GM19463 (cell line): ENCODE results near the gene AGBL4.

ENCODE experiments used
- ATAC-seq: cut with Tn5 transposase; IDR thresholded peaks from one replicate; pipeline ENCODE4 v1.9.1; 2021; ENCODE audit warnings: mild to moderate bottlenecking, moderate library complexity; ENCODE audit not compliant: unreplicated experiment

AGBL4 gene

DNA sequence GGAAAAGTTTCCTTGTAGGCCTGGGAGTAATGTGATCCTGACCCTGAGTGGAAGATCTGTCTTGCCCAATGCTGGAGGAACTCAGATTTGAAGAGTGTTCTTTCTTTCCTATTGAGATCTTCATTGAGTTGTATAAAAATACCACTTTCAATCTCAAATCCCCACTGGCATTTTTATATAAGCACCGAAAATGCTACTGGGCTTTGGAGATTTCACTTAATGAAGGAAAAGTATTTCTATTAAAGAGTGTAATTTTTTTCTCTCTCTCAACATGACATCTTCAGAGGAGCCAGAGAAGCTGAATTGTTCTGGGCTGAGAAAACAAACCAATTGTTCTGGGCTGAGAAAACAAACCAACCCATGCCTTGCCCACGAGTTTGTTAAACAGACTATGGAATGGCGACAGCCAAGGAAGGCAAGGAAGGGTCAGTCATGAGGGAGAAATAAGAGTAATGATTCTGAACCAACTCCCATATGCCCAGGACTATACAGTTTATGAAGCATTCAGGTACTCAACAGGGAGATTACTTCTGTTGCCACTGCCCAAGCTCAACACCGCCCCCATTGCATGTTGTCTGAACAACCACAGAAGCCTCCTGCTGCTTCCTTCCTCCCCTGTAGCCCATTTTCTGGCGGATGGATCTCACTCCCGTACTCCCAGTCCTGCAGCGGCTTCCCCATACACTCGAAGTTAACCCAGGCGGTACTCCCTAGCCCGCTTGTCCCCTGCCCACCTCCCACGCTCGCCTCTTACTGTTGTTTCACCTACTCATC lies 1350.2 kb downstream of the AGBL4 start:
- no peak for ATAC-seq

DNA sequence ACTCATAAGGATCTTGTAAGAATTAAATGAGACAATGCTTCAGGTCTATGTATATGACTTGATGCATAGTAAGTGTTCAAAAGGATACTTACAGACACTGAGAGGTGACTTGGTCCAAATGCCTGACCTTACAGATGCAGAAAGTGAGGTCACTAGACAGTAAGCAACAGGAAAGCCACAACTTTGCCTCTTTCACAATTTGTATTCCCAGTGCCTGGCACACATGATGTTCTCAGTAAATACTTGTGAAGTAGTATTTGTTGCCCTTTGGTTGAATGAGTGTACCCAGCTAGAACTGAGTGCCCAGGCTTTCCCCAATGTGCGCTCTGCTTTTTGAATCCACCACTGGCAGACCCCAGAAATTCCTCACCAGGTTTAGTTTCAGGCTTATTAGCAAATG lies 1352.2 kb downstream of the AGBL4 start:
- ATAC-seq = no peak

DNA sequence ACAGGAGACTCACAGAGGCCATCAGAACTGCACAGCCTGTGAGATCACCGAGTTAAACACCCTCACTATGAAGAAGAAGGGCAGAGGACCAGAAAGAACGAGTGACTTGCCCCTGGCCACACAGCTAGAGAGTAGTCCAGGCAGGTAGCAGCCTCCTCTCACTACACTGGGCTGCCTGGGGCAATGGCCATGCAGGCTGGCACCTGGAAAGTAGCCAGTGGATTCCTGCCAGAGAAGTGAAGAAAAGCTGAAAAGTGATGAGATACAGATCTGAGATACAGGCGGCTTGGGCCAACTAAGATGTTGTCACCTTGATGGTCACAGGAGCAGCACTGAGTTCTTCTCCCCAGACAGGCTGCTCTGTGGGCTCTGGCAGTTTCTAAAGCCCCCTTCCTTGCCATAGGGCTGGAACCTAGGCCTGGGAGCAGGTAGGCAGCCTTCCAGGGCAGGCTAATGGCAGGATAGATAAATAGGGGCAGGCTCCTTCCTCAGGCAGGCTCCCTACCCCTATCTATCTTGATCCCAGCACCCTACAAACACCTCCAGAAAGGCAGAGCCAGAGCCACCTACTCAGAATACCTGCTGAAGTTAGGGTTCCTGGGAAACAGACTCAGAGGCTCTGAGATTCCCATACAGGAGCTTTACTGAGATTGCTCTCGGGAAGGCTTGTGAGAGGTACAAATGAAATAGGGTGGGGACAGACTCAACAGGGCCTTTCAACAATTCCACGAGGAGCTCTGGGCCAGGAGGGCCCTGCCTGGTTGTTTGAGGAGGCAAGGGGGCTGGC lies 1353.3 kb downstream of the AGBL4 start:
- ATAC-seq = no peak

DNA sequence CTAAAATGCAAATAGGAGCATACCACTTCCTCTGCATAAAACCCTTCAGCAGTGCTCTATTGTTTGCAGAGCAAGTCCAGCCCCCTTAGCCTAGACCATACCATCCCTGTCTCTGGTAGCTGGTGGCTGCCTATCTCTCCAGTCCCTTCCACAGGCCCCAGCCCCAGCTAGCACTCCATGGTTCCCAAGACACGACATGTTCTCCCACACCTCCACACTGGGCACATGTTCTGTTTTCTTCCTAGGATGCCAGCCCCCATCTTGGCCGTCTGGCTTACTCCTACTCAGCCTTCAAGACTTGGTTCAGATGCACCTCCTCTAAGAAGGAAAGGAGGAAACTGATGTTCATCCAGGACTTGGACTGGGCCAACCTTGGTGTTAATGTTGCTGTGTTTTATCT lies 1355.4 kb downstream of the AGBL4 start:
- no peak for ATAC-seq

DNA sequence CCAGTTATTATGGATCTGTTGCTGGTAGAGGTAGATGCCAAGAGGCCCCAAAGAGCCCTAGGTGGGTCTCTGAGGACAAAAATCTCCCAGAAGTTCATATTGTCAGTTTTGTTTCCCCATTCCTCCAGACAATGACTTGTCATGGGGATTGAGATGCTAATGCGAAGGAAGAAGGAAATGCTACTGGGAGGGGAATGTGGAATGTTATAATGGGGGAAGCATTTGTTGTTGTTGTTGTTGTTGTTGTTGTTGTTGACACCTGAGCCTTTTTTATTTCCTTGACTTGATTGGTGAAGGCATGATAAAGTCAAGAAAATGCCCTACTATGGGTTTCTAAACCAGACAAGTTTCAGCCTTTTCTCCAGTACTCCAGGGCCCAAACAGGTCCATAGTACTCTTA lies 1356.0 kb downstream of the AGBL4 start:
- ATAC-seq = no peak

DNA sequence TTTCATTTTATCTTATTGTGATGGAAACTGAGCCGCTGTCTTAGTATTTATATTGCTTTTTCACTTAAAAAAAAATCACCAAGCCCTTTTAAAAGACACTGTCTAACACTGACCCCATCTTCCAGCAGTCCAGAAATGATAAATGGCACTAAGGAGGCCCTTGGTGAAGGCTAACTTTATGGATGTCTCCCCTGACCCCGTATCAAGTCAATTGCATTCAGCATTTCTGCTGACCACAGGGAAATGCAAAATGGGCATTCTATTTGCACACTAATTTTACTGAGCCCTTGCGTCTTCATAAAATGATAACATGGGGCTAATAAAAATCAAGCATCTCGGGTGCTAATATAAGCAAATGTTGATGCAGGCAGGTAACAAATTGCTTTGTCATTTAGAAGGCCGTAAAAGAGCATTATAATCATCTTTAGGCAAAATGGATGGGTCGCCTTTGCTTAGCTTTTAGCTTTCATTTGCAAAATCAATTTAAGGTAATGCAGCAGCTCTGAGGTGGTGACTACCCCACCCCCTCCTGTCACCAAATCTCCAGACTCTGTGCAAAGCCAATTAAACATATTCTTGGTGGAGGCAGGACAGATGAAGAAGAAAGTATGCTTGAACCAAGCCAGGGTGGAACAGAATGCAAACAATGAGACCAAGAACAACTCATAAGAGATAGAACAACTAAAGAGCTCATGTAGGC lies 1357.9 kb downstream of the AGBL4 start:
- no peak for ATAC-seq

DNA sequence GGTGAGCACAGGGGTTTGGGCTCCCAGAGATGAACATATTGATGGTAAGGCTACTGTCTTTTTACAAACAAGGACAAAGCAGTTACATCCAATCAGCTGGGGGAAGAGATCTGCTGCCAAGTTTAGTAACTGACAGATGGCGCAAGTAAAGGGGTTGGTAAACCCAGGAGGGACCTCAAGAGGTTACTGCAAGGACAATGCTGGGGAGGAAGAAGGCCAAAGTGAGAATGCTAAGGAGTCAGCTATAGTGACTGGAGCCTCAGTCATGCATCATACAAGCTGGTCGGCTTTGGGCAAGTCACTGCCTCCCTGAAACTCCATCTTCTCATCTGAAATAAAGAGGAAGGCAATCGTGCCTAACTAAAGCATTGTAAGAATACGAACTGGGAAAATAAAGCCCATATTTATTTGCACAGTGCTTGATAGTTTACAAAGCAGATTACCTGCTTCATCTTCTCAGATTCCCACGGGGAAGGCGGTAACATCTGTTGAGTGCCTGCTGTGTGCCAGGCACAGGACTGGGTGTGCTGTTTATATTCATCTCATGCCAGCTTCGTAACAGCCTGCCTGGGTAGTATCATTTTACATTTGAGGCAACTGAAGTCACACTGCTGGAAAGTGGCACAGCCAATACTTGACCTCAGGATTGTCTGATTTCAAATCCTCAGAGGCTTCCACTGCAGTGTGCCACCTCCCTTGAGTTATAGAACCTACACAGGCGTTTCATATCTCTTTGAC lies 1361.9 kb downstream of the AGBL4 start:
- no peak for ATAC-seq

DNA sequence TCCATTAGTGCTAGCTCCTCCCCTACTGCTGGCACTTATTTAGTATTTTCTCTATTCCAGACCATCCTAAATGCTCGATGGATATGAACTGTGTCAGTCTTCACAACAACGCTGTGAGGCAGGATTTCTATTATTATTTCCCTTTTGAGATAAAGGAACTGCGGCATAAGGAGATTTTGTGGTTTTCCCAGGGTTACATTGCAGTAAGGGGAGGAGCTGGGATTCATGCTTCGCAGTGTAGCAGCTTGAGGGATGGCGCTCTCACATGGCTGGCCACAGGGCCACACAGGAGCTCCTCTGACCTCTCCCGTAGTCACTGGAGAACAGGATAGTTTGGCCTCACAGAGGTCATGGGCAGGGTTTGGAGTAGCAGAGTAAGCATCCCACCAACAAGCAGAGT lies 1364.0 kb downstream of the AGBL4 start:
- ATAC-seq = no peak

DNA sequence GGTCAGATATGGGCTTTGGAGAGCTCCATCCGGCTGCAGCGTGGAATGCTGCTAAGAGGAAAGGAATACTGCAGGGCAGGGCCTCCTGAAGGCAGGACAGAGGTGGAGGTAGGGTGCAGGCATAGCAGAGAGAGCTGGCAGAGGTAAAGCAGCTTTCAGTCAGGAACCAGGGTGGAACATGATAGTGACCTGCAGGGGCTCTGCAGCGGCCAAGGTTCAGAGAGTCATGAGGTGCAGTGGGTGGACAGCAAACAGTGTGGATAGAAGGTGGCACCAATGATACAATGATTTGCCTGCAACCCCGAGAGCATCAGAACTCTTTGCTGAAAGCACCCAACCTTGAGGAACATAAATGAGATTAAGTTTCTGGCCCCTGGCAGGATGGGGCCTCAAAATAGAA lies 1366.3 kb downstream of the AGBL4 start:
- ATAC-seq = no peak

DNA sequence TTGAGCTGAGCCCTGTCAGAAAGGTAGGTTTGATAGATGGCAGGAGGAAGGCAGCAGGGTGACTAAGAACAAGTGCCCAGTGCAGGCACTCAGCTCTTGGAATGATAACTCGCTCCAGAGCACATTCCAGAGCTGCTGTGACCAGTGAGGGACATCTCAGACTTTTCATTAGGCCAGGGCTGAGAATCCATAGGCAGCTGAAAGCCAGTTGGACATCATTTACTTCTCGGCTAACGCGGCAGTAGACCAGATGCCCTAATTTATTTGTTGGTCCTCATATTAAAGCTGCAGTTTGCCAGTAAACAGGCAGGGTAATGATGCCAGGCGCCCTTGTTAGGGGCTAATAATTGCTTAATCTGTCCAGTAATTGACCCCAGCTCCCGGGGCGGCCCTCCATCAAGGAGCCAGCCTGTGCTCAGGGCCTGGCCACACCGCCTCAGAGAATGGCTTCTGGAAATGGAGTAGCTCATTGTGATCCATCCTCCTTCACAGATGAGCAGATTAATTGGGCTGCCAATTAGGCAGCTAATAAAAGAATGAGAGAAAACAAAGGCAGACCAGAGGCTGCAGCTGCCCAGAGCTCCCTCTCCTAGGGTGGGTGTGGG lies 1369.0 kb downstream of the AGBL4 start:
- no peak for ATAC-seq

DNA sequence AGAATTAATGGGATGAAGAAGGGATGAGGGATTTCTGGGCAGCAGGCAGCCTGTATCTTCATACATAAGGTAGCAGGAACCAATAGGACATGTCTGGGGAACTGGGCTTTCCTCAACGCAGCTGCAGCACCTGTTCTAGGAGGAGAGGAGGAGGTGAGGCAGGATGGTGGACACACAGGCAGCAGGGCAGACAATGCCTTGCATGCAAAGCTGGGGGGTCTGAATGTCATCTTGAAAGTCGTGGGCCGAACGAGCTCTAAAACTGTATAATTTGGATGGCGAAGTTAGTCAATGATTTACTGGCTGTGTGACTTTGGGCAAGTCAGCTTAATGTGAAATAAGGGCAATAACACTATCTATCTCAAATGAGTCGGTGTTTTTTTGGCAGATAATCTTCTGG lies 1371.4 kb downstream of the AGBL4 start:
- ATAC-seq = peak; percentile 72

DNA sequence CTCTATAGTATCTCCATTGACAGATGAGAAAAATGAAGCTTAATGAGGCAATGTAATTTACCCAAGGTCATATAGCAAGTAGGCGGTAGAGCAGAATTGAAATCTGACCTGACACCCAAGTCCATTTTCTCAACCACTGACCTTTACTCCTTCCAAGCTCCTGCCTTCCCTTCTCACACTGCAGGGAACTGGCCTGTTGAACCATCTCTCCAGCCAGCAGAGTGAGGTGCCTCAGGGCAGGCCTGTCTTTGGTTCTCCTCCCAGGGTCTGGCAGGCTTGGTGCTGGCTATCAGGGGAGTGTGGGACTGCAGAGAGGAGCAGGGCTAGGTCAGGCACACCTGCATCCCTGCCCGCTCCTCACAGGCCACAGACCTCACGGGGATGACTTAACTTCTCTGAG lies 1373.9 kb downstream of the AGBL4 start:
- ATAC-seq = no peak

DNA sequence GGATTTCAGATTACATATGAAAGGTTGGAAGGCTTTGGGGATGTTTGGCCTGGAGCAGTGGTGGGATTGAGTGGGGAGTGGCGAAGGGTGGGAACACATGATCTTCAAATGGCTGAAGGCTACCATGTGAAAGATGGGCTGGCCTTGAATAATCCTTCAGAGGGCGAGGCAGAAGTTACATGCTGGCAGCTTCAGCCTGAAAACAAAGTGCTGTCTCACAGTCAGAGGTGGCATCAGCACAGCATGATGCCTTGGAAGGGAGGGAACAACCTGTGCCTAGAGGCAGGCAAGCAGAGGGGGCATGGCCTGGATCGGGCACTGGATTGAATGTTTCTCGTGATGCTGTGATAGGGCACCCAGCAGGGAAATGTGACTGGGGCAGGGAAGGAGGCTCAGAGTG lies 1377.9 kb downstream of the AGBL4 start:
- ATAC-seq = no peak

DNA sequence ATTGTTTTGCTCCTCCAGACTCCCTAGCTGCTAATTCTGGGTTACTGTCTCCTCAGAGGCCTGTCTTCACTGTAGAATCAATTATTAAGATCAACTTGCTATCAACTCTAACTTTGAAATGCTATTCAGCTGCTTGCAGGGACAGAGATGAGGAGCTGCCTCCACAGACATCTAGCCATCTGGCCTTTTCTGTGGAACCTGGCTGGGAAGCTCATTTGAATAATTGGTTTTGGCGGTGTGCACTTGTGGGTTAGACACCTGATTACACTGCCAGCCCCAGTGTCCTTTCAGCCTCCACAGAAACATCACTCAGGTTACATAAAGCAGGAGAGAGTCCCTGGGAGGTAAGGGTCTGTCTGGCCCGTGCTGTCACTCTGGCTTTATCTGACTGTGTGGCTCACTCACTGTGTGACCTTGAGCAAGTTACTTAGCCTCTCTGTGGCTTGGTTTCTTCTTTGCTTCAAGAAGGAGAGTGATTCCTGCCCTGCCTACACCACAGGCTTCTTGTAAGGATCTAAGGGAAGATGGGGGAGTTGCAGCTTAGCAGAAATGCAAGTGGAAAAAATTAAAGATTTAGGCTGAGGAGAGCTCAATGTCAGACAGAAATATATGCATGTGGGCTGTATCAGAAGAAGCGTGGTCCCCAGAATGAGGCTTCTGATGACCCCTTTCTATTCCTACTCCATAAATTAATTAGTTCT lies 1378.7 kb downstream of the AGBL4 start:
- no peak for ATAC-seq

DNA sequence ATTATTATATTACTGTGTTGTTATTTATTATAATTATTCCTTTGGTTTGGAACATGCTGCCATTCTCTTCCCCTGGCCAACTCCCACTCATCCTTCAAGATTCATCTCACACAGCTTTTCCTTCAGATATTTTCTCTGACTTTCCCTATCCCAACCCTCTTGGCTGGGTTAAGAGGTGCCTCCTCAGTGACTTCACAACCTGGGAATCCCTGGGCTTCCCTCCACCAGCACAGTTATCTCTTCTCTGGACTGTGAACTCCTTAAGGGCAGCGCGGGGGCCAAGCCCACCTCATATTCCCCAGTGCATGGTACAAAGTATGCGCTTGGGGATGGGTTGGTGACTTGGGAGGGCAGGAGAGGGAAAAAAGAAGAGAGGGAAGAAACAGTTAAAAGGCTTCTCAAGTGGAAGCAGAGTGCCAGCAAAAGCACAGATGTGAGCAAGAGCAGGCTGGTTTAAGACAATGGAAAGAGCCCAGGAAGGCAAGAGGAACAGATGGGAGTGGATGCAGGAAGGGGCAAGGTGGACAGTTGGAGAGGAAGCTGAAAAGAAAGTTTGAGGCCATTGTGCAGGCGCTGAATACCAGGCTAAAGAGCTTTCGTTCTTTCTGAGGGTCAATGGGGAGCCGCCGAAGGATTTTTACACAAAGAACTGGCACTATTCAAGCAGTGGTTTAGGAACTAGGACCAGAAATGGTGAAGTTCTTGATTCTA lies 1379.4 kb downstream of the AGBL4 start:
- no peak for ATAC-seq

DNA sequence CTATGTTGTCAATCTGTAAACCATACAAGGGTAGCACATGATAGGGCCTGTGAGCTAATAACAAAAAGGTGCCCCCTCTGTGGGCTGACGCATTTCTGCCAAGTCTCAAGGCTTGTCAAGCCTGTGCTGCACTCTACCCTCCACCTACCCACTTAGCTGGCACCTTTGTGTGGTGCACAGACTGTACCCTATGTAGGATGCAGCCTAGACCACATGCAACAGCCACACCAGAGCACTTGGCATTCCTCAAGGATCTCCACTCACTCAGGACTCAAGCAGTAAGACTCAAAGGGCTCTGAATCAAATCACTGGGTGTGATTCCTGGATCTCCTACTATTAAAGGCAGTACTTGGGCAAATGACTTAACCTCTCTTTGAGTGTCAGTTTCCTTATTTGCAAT lies 1380.6 kb downstream of the AGBL4 start:
- ATAC-seq = no peak

DNA sequence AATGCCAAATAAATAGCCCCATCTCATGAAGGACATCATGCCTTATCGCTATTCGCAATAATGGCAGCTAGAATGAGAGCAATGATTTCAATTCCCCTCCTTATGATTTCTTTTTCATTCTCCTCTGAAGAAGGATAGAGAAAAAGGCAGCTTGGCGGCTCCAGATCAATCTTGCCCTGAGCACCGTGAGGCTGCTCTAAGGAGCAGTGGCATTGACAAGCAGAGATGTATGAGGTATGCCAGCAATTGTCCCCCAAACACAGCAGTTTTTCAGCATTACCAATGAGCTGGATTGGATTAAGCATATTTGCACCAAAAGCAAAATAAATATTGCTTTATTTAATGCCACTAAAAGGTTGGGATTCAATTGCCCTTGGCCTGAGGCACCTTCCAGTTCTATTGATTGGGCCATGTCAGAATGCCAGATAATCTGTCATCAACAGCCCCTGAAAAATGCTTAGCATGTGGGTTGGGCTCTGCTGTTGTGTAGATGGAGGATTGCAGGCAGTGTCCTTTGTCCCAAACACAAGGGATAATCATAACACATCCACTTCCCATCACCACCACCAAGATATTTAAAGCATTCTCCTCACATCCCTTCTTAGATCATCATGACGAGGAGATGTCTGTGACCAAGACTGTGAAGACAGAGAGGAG lies 1382.8 kb downstream of the AGBL4 start:
- ATAC-seq = no peak

DNA sequence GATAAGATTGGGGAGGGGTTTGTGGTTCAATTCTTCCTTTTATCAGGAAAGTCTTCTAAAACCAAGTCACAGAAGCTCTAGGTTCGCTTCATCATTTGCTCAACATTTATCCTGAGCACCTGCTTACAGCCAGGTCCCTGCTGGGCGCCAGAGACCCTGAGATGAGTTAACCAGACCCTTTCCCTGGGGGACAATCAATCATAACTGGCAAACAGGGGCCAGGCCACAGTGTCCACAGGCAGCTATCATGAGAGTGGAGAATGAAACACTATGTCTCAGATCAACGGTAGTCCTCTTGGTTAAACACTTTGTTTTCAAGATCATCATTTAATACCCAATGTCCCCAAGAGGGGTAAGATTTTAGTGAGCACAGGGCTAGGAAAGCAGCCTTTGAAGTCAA lies 1393.9 kb downstream of the AGBL4 start:
- no peak for ATAC-seq

DNA sequence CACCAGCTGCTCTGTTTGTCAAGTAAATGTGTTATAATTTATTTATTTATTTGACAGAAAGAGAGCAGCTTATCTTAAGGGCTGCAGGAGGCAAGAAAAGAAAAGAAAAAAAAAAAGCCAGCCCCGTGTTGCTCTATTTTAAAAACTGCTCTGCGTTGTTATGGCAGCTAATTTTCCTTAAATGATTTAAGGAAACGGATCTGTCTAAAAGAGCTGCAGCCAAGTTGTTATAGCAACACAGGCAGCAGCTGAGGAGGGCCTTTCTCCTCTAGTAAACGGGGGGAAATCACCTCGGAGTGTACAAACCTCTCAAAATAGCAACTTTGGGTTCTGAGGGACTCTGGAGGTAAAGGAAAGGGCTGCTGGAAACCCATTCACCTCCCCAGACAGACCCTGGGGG lies 1396.3 kb downstream of the AGBL4 start:
- ATAC-seq = no peak
